Smooth muscle cell of the pulmonary artery (primary cell): ENCODE data around the gene MC3R. TPM values are rescaled to one million over a fixed set of nuclear protein-coding genes. Genes with fewer than 3 reads are reported as not detected.

Experiments
- total RNA-seq: library from RNA; depleted of rRNA; stranded (reverse); fragments of >200 nt; gene quantifications from 2 replicates; pipeline ENCODE4 v1.2.3, GENCODE V29; 2014

The MC3R gene
- not detected in 2 replicates for total RNA-seq

GRCh38 chr20:56247954-56248782, at the start of gene MC3R:
Gene MC3R (plus strand): TSS chr20:56248732. CDS start chr20:56248844, 112 bp downstream.

Other genes starting within 250 kb of the MC3R start
- not detected in 2 replicates for gene CBLN4, start 243.2 kb upstream of the MC3R start, total RNA-seq
- 48.2 and 51.5 TPM in 2 replicates for gene FAM210B, start 110.2 kb downstream of the MC3R start, total RNA-seq
- 6.0 and 14.5 TPM in 2 replicates for gene AURKA, start 143.5 kb downstream of the MC3R start, total RNA-seq
- 24.8 and 28.9 TPM in 2 replicates for gene CSTF1, start 143.9 kb downstream of the MC3R start, total RNA-seq
- gene CASS4, start 163.5 kb downstream of the MC3R start, total RNA-seq: 0.23 and 0.26 TPM in 2 replicates
- 71.4 and 74.5 TPM in 2 replicates for gene RTF2, start 219.9 kb downstream of the MC3R start, total RNA-seq